MM.1S (cell line): ENCODE data around the gene KCNJ15.

Experiments used
- CTCF ChIP-seq: fragments of 300-600 bp; sonication (generic); IDR thresholded peaks from 2 replicates; pipeline ENCODE4 v1.5.1; 2016; ENCODE audit warnings: antibody characterized with exemption, low read length, mixed read lengths
- EZH2 ChIP-seq: fragments of 300-600 bp; sonication (generic); optimal IDR thresholded peaks from 2 replicates; pipeline ENCODE3; 2017; ENCODE audit warnings: low read depth, mild to moderate bottlenecking, antibody characterized with exemption, low read length, mixed read lengths
- EZH2phosphoT487 ChIP-seq: fragments of 300-600 bp; sonication (generic); IDR thresholded peaks from 2 replicates; pipeline ENCODE4 v1.6.1; 2018; ENCODE audit warnings: antibody characterized with exemption, low read length

- no peak for TF ChIP-seq CTCF
- TF ChIP-seq EZH2 = no peak
- TF ChIP-seq EZH2phosphoT487 = no peak
Observed at GRCh38 chr21:38260426-38260825, 3.6 kb downstream of the KCNJ15 start.
